HEK293 (cell line): Measurements from ENCODE around the gene FUOM.

Experiments
- BCL11A ChIP-seq: fragments of 450-650 bp; formaldehyde crosslinking; IDR thresholded peaks from 2 replicates; pipeline ENCODE4 v1.5.1; 2016; ENCODE audit warnings: low read depth, missing biosample characterization, missing genetic modification characterization
- GLIS2 ChIP-seq: fragments of 450-650 bp; formaldehyde crosslinking; IDR thresholded peaks from 2 replicates; pipeline ENCODE4 v1.5.1; 2016; ENCODE audit warnings: missing biosample characterization, missing genetic modification characterization
- KLF1 ChIP-seq: fragments of 450-650 bp; formaldehyde crosslinking; IDR thresholded peaks from 2 replicates; pipeline ENCODE4 v1.5.1; 2016; ENCODE audit warnings: missing biosample characterization, missing genetic modification characterization
- KLF16 ChIP-seq: fragments of 450-650 bp; formaldehyde crosslinking; IDR thresholded peaks from 2 replicates; pipeline ENCODE4 v1.5.1; 2017; ENCODE audit warnings: missing biosample characterization, missing genetic modification characterization
- KLF7 ChIP-seq: fragments of 450-650 bp; formaldehyde crosslinking; IDR thresholded peaks from 2 replicates; pipeline ENCODE4 v1.5.1; 2016; ENCODE audit warnings: missing biosample characterization, missing genetic modification characterization, borderline replicate concordance
- KLF8 ChIP-seq: fragments of 450-650 bp; formaldehyde crosslinking; IDR thresholded peaks from 2 replicates; pipeline ENCODE4 v1.5.1; 2016; ENCODE audit warnings: missing biosample characterization, missing genetic modification characterization
- PRDM6 ChIP-seq: fragments of 450-650 bp; formaldehyde crosslinking; IDR thresholded peaks from 2 replicates; pipeline ENCODE4 v1.5.1; 2017; ENCODE audit warnings: missing biosample characterization, missing genetic modification characterization
- SCRT2 ChIP-seq: fragments of 450-650 bp; formaldehyde crosslinking; IDR thresholded peaks from 2 replicates; pipeline ENCODE4 v1.5.1; 2016; ENCODE audit warnings: missing biosample characterization, missing genetic modification characterization
- SETDB1 ChIP-seq: IDR thresholded peaks from one replicate; pipeline ENCODE4 v1.6.1; 2017; ENCODE audit warnings: mild to moderate bottlenecking, low read length, moderate library complexity, mixed read lengths; ENCODE audit not compliant: insufficient read length
- SP7 ChIP-seq: fragments of 450-650 bp; formaldehyde crosslinking; IDR thresholded peaks from 2 replicates; pipeline ENCODE4 v1.5.1; 2016; ENCODE audit warnings: missing biosample characterization, missing genetic modification characterization
- ZNF112 ChIP-seq: fragments of 450-650 bp; formaldehyde crosslinking; IDR thresholded peaks from 2 replicates; pipeline ENCODE4 v1.5.0; 2017; ENCODE audit warnings: missing biosample characterization, missing genetic modification characterization
- ZNF133 ChIP-seq: fragments of 450-650 bp; formaldehyde crosslinking; IDR thresholded peaks from 2 replicates; pipeline ENCODE4 v1.5.1; 2016; ENCODE audit warnings: missing biosample characterization, missing genetic modification characterization
- ZNF155 ChIP-seq: fragments of 450-650 bp; formaldehyde crosslinking; IDR thresholded peaks from 2 replicates; pipeline ENCODE4 v1.5.1; 2016; ENCODE audit warnings: missing biosample characterization, missing genetic modification characterization
- ZNF18 ChIP-seq: fragments of 450-650 bp; formaldehyde crosslinking; IDR thresholded peaks from 2 replicates; pipeline ENCODE4 v1.5.1; 2016; ENCODE audit warnings: missing biosample characterization, missing genetic modification characterization
- ZNF19 ChIP-seq: fragments of 450-650 bp; formaldehyde crosslinking; IDR thresholded peaks from 2 replicates; pipeline ENCODE4; 2016; ENCODE audit warnings: missing biosample characterization, missing genetic modification characterization, low read depth
- ZNF214 ChIP-seq: fragments of 450-650 bp; formaldehyde crosslinking; IDR thresholded peaks from 2 replicates; pipeline ENCODE4 v1.5.1; 2017; ENCODE audit warnings: missing biosample characterization, mild to moderate bottlenecking, missing genetic modification characterization, borderline replicate concordance
- ZNF24 ChIP-seq: fragments of 450-650 bp; formaldehyde crosslinking; IDR thresholded peaks from 2 replicates; pipeline ENCODE4 v1.5.1; 2016; ENCODE audit warnings: missing biosample characterization, missing genetic modification characterization
- ZNF292 ChIP-seq: fragments of 450-650 bp; formaldehyde crosslinking; IDR thresholded peaks from 2 replicates; pipeline ENCODE4 v1.5.1; 2016; ENCODE audit warnings: low read depth, missing biosample characterization, missing genetic modification characterization, borderline replicate concordance
- ZNF302 ChIP-seq: fragments of 450-650 bp; formaldehyde crosslinking; IDR thresholded peaks from 2 replicates; pipeline ENCODE4 v1.5.1; 2016; ENCODE audit warnings: missing biosample characterization, missing genetic modification characterization, low read depth
- ZNF398 ChIP-seq: fragments of 450-650 bp; formaldehyde crosslinking; IDR thresholded peaks from 2 replicates; pipeline ENCODE4 v1.5.1; 2017; ENCODE audit warnings: missing biosample characterization, missing genetic modification characterization
- ZNF426 ChIP-seq: fragments of 450-650 bp; formaldehyde crosslinking; IDR thresholded peaks from 2 replicates; pipeline ENCODE4 v1.5.1; 2017; ENCODE audit warnings: missing biosample characterization, missing genetic modification characterization, mild to moderate bottlenecking, inconsistent platforms, moderate library complexity
- ZNF488 ChIP-seq: fragments of 450-650 bp; formaldehyde crosslinking; IDR thresholded peaks from 2 replicates; pipeline ENCODE4 v1.5.1; 2016; ENCODE audit warnings: missing biosample characterization, missing genetic modification characterization
- ZNF514 ChIP-seq: fragments of 450-650 bp; formaldehyde crosslinking; IDR thresholded peaks from 2 replicates; pipeline ENCODE4 v1.5.1; 2016; ENCODE audit warnings: missing biosample characterization, missing genetic modification characterization
- ZNF521 ChIP-seq: fragments of 450-650 bp; formaldehyde crosslinking; IDR thresholded peaks from 2 replicates; pipeline ENCODE4 v1.5.1; 2017; ENCODE audit warnings: missing biosample characterization, mild to moderate bottlenecking, missing genetic modification characterization
- ZNF558 ChIP-seq: fragments of 450-650 bp; formaldehyde crosslinking; IDR thresholded peaks from 2 replicates; pipeline ENCODE4 v1.5.1; 2016; ENCODE audit warnings: missing biosample characterization, missing genetic modification characterization
- ZNF580 ChIP-seq: fragments of 450-650 bp; formaldehyde crosslinking; IDR thresholded peaks from 2 replicates; pipeline ENCODE4 v1.5.1; 2016; ENCODE audit warnings: missing biosample characterization, missing genetic modification characterization
- ZNF621 ChIP-seq: fragments of 450-650 bp; formaldehyde crosslinking; IDR thresholded peaks from 2 replicates; pipeline ENCODE4 v1.5.1; 2017; ENCODE audit warnings: missing biosample characterization, missing genetic modification characterization
- ZNF629 ChIP-seq: fragments of 450-650 bp; formaldehyde crosslinking; IDR thresholded peaks from 2 replicates; pipeline ENCODE4 v1.5.1; 2017; ENCODE audit warnings: missing biosample characterization, missing genetic modification characterization
- ZNF645 ChIP-seq: fragments of 450-650 bp; formaldehyde crosslinking; IDR thresholded peaks from 2 replicates; pipeline ENCODE4; 2016; ENCODE audit warnings: missing biosample characterization, missing genetic modification characterization
- ZNF677 ChIP-seq: fragments of 450-650 bp; IDR thresholded peaks from 2 replicates; pipeline ENCODE4 v1.5.0; 2018; ENCODE audit warnings: missing biosample characterization, mild to moderate bottlenecking, missing genetic modification characterization, moderate library complexity
- ZNF704 ChIP-seq: fragments of 450-650 bp; formaldehyde crosslinking; IDR thresholded peaks from 2 replicates; pipeline ENCODE4 v1.5.1; 2016; ENCODE audit warnings: missing biosample characterization, missing genetic modification characterization
- ZNF791 ChIP-seq: fragments of 450-650 bp; formaldehyde crosslinking; IDR thresholded peaks from 2 replicates; pipeline ENCODE4 v1.5.1; 2016; ENCODE audit warnings: missing biosample characterization, missing genetic modification characterization
- ZXDB ChIP-seq: fragments of 450-650 bp; formaldehyde crosslinking; IDR thresholded peaks from 2 replicates; pipeline ENCODE4 v1.5.1; 2016; ENCODE audit warnings: missing biosample characterization, missing genetic modification characterization

FUOM gene

GRCh38 chr10:133308421-133309099 lies 49.3 kb downstream of the FUOM start, which contains the start of the genes TUBGCP2 and ZNF511 (continued):
- TF ChIP-seq ZNF704 (tag by site-specific recombination) (no peak), SETDB1 (no peak), ZNF398 (tag by site-specific recombination) (peak; percentile 59; the same call in 1 of the 2 replicates), ZNF292 (tag by site-specific recombination) (no peak), SP7 (tag by site-specific recombination) (no peak), PRDM6 (tag by site-specific recombination) (no peak), ZXDB (tag by site-specific recombination) (no peak), ZNF514 (no peak), ZNF621 (tag by site-specific recombination) (no peak), SCRT2 (tag by site-specific recombination) (no peak), ZNF155 (no peak), ZNF521 (tag by site-specific recombination) (no peak), BCL11A (tag by site-specific recombination) (no peak), ZNF302 (tag by site-specific recombination) (no peak), ZNF214 (tag by site-specific recombination) (no peak), ZNF580 (tag by site-specific recombination) (no peak), ZNF629 (tag by site-specific recombination) (no peak), GLIS2 (peak; percentile 69), ZNF558 (tag by site-specific recombination) (no peak), ZNF19 (no peak), ZNF133 (tag by site-specific recombination) (no peak), KLF1 (tag by site-specific recombination) (no peak), ZNF426 (tag by site-specific recombination) (no peak), ZNF791 (no peak), KLF16 (tag by site-specific recombination) (no peak; the same call in 1 of the 2 replicates), KLF8 (tag by site-specific recombination) (no peak), ZNF24 (tag by site-specific recombination) (no peak), KLF7 (tag by site-specific recombination) (no peak), ZNF18 (no peak), ZNF488 (tag by site-specific recombination) (no peak), ZNF677 (tag by site-specific recombination) (0 out of 2 replicates have a peak, but pooled peaks have one; percentile 23), ZNF112 (tag by site-specific recombination) (no peak), ZNF645 (tag by site-specific recombination) (no peak)
